Activated CD8-positive, alpha-beta T cell treated with anti-CD3 and anti-CD28 coated beads, Interleukin-2, amount 10 ng/mL, durations not matched to agents 7 days and 5 days (primary cell): ENCODE measurements around the gene WASF2. TPM values are rescaled to one million over a fixed set of nuclear protein-coding genes. Genes with fewer than 3 reads are reported as not detected.

Experiments used
- ATAC-seq: fragments of 150-1000 bp; cut with Tn5 transposase; one replicate; pipeline ENCODE4 v1.10.0; 2021; ENCODE audit warnings: moderate library complexity
- CTCF ChIA-PET: fragments of 350-600 bp; sonication (Branson Sonifier 250); formaldehyde crosslinking; loops from one replicate; lab custom pipeline; 2021; ENCODE audit warnings: antibody characterized with exemption; lab: Charles Lee
- POLR2A ChIA-PET: fragments of 350-600 bp; sonication (Branson Sonifier 250); formaldehyde crosslinking; loops from one replicate; lab custom pipeline; 2021; ENCODE audit warnings: antibody characterized with exemption; lab: Charles Lee
- DNase-seq: peaks from one replicate; pipeline ENCODE4 v3.0.0-alpha.2; 2020
- H3K27ac Mint-ChIP-seq: one replicate; pipeline ENCODE4 v1.8.0; 2021; ENCODE audit warnings: mild to moderate bottlenecking, mixed read lengths
- H3K27me3 Mint-ChIP-seq: one replicate; pipeline ENCODE4 v1.8.0; 2021; ENCODE audit warnings: low read depth, mixed read lengths
- H3K36me3 Mint-ChIP-seq: one replicate; pipeline ENCODE4 v1.8.0; 2021; ENCODE audit warnings: low read depth, mixed read lengths
- H3K4me1 Mint-ChIP-seq: one replicate; pipeline ENCODE4 v1.8.0; 2021; ENCODE audit warnings: low read depth, mixed read lengths
- H3K4me3 Mint-ChIP-seq: one replicate; pipeline ENCODE4 v1.8.0; 2021; ENCODE audit warnings: mild to moderate bottlenecking, mixed read lengths
- H3K9me3 Mint-ChIP-seq: one replicate; pipeline ENCODE4 v1.8.0; 2022; ENCODE audit warnings: mixed read lengths; ENCODE audit not compliant: insufficient read depth
- total RNA-seq, 2 experiments: library from RNA; stranded (reverse); gene quantifications; one replicate each; pipeline ENCODE4 v1.2.3, GENCODE V29; 2021

Gene WASF2
- total RNA-seq, 2 experiments from 2014 or later: 120 to 127 TPM

- DNase-seq (no peak), ATAC-seq (no peak)
- ChIA-PET POLR2A (interaction anchor here (0.8 kb wide), 1 partner anchor 357 kb away, joined by 5 read pairs; no protein-coding TSS in a partner anchor), CTCF (interaction anchor here (0.6 to 3.9 kb wide), 11 partner anchors 10 to 234 kb away, joined by 3 to 22 read pairs (median 3); partner anchors contain the start of gene WASF2)
- Mint-ChIP-seq H3K4me1 (peaks cover 52% of the 10 kb centered on the region), H3K27me3 (no peaks in the 10 kb centered on the region), H3K36me3 (peaks cover 44% of the 10 kb centered on the region), H3K4me3 (peak overlapping the region; percentile 69), H3K9me3 (no peaks in the 10 kb centered on the region), H3K27ac (peak overlapping the region; percentile 69)
These were observed 60.9 kb downstream of the WASF2 start for GRCh38 chr1:27429029-27429425.

- POLR2A ChIA-PET: interaction anchor here (0.6 to 0.8 kb wide), 2 partner anchors 19 to 357 kb away, joined by 3 to 5 read pairs; no protein-coding TSS in a partner anchor
- DNase-seq (no peak), ATAC-seq (peak; percentile 37)
- H3K36me3 Mint-ChIP-seq: peaks cover 42% of the 10 kb centered on the region
- CTCF ChIA-PET: interaction anchor here (0.6 to 4.6 kb wide), 12 partner anchors 10 to 235 kb away, joined by 3 to 22 read pairs (median 3); partner anchors contain the start of gene WASF2
- H3K27ac Mint-ChIP-seq: peak overlapping the region; percentile 79
- no peaks in the 10 kb centered on the region for H3K27me3 Mint-ChIP-seq
- peaks cover 54% of the 10 kb centered on the region for H3K4me1 Mint-ChIP-seq
- H3K9me3 Mint-ChIP-seq: no peaks in the 10 kb centered on the region
- peak overlapping the region; percentile 69 for H3K4me3 Mint-ChIP-seq
These were observed 61.5 kb downstream of the WASF2 start for GRCh38 chr1:27428316-27429028.

- no peak for DNase-seq
- H3K27ac Mint-ChIP-seq: peak overlapping the region; percentile 79
- H3K36me3 Mint-ChIP-seq: peaks cover 42% of the 10 kb centered on the region
- H3K4me3 Mint-ChIP-seq: peak overlapping the region; percentile 69
- H3K9me3 Mint-ChIP-seq: no peaks in the 10 kb centered on the region
- H3K27me3 Mint-ChIP-seq: no peaks in the 10 kb centered on the region
- ChIA-PET POLR2A (no interaction called here), CTCF (interaction anchor here (0.9 to 4.6 kb wide), 8 partner anchors 9 to 235 kb away, joined by 3 to 22 read pairs (median 5); no protein-coding TSS in a partner anchor)
- H3K4me1 Mint-ChIP-seq: peaks cover 54% of the 10 kb centered on the region
- no peak for ATAC-seq
These were observed 62.1 kb downstream of the WASF2 start for GRCh38 chr1:27427816-27428315.

- Mint-ChIP-seq H3K9me3 (no peaks in the 10 kb centered on the region), H3K36me3 (peaks cover 44% of the 10 kb centered on the region), H3K4me3 (no peak overlapping the region), H3K4me1 (peaks cover 58% of the 10 kb centered on the region), H3K27ac (no peak overlapping the region), H3K27me3 (no peaks in the 10 kb centered on the region)
- POLR2A ChIA-PET: no interaction called here
- ATAC-seq: no peak
- CTCF ChIA-PET: interaction anchor here (0.9 to 4.6 kb wide), 8 partner anchors 9 to 236 kb away, joined by 3 to 22 read pairs (median 5); no protein-coding TSS in a partner anchor
- no peak for DNase-seq
These were observed 62.6 kb downstream of the WASF2 start for GRCh38 chr1:27427329-27427728.

- ChIA-PET CTCF (interaction anchor here (0.9 to 2.5 kb wide), 5 partner anchors 23 to 246 kb away, joined by 3 to 9 read pairs (median 3); no protein-coding TSS in a partner anchor), POLR2A (interaction anchor here (0.9 kb wide), 1 partner anchor 13 kb away, joined by 3 read pairs; no protein-coding TSS in a partner anchor)
- no peaks in the 10 kb centered on the region for H3K9me3 Mint-ChIP-seq
- DNase-seq (no peak), ATAC-seq (no peak)
- H3K27me3 Mint-ChIP-seq: no peaks in the 10 kb centered on the region
- no peak overlapping the region for H3K27ac Mint-ChIP-seq
- H3K4me3 Mint-ChIP-seq: no peak overlapping the region
- peaks cover 48% of the 10 kb centered on the region for H3K36me3 Mint-ChIP-seq
- peaks cover 45% of the 10 kb centered on the region for H3K4me1 Mint-ChIP-seq
These were observed 66.3 kb downstream of the WASF2 start for GRCh38 chr1:27423709-27424108.

- Mint-ChIP-seq H3K27ac (peak overlapping the region; percentile 65), H3K9me3 (no peaks in the 10 kb centered on the region), H3K36me3 (peaks cover 54% of the 10 kb centered on the region), H3K4me3 (no peak overlapping the region), H3K4me1 (peaks cover 36% of the 10 kb centered on the region), H3K27me3 (no peaks in the 10 kb centered on the region)
- ChIA-PET POLR2A (no interaction called here), CTCF (interaction anchor here (0.6 to 4.7 kb wide), 10 partner anchors 12 to 672 kb away, joined by 3 to 32 read pairs (median 4); no protein-coding TSS in a partner anchor)
- ATAC-seq (peak; percentile 42), DNase-seq (peak; percentile 47)
These were observed 71.4 kb downstream of the WASF2 start for GRCh38 chr1:27418326-27419185.

- Mint-ChIP-seq H3K27ac (no peak overlapping the region), H3K4me1 (peaks cover 35% of the 10 kb centered on the region), H3K36me3 (peaks cover 61% of the 10 kb centered on the region), H3K27me3 (no peaks in the 10 kb centered on the region), H3K4me3 (no peak overlapping the region), H3K9me3 (no peaks in the 10 kb centered on the region)
- DNase-seq: no peak
- ChIA-PET CTCF (interaction anchor here (0.7 to 4.7 kb wide), 7 partner anchors 14 to 245 kb away, joined by 3 to 32 read pairs (median 4); no protein-coding TSS in a partner anchor), POLR2A (no interaction called here)
- ATAC-seq: no peak
These were observed 72.3 kb downstream of the WASF2 start for GRCh38 chr1:27417713-27418112.

- Mint-ChIP-seq H3K4me1 (peaks cover 24% of the 10 kb centered on the region), H3K9me3 (no peaks in the 10 kb centered on the region), H3K36me3 (peaks cover 62% of the 10 kb centered on the region), H3K27me3 (no peaks in the 10 kb centered on the region), H3K4me3 (no peak overlapping the region), H3K27ac (peak overlapping the region; percentile 1)
- ChIA-PET CTCF (interaction anchor here (0.6 to 5.2 kb wide), 19 partner anchors 10 to 285 kb away, joined by 3 to 61 read pairs (median 9); partner anchors contain the start of genes AHDC1 and WASF2), POLR2A (interaction anchor here (0.6 to 1.2 kb wide), 3 partner anchors 74 to 246 kb away, joined by 3 to 4 read pairs (median 4); no protein-coding TSS in a partner anchor)
- DNase-seq (peak; percentile 72), ATAC-seq (peak; percentile 77)
These were observed 73.4 kb downstream of the WASF2 start for GRCh38 chr1:27416387-27417111.

GRCh38 chr1:27414091-27414490 lies 75.9 kb downstream of the WASF2 start:
- H3K4me1 Mint-ChIP-seq: peaks cover 20% of the 10 kb centered on the region
- no peak overlapping the region for H3K27ac Mint-ChIP-seq
- ATAC-seq (no peak), DNase-seq (no peak)
- ChIA-PET POLR2A (no interaction called here), CTCF (interaction anchor here (0.9 to 5.2 kb wide), 9 partner anchors 11 to 249 kb away, joined by 3 to 61 read pairs (median 4); partner anchors contain the start of gene WASF2)
- H3K36me3 Mint-ChIP-seq: peaks cover 76% of the 10 kb centered on the region
- H3K27me3 Mint-ChIP-seq: no peaks in the 10 kb centered on the region
- H3K4me3 Mint-ChIP-seq: no peak overlapping the region
- no peaks in the 10 kb centered on the region for H3K9me3 Mint-ChIP-seq

GRCh38 chr1:27413004-27413403 lies 77.0 kb downstream of the WASF2 start:
- no peaks in the 10 kb centered on the region for H3K27me3 Mint-ChIP-seq
- DNase-seq (no peak), ATAC-seq (no peak)
- peaks cover 11% of the 10 kb centered on the region for H3K4me1 Mint-ChIP-seq
- H3K27ac Mint-ChIP-seq: no peak overlapping the region
- CTCF ChIA-PET: interaction anchor here (1.0 to 5.2 kb wide), 7 partner anchors 27 to 250 kb away, joined by 3 to 61 read pairs (median 3); no protein-coding TSS in a partner anchor
- H3K9me3 Mint-ChIP-seq: no peaks in the 10 kb centered on the region
- peaks cover 69% of the 10 kb centered on the region for H3K36me3 Mint-ChIP-seq
- H3K4me3 Mint-ChIP-seq: no peak overlapping the region
- POLR2A ChIA-PET: no interaction called here
